ENCODE results near the gene DNAH1. TPM values are rescaled to one million over a fixed set of nuclear protein-coding genes. Genes with fewer than 3 reads are reported as not detected.

The DNAH1 gene
- total and polyA plus RNA-seq, 2 of the 4 experiments (the other 2 are of a cell fraction) = 2.0 to 4.0 TPM

DNA sequence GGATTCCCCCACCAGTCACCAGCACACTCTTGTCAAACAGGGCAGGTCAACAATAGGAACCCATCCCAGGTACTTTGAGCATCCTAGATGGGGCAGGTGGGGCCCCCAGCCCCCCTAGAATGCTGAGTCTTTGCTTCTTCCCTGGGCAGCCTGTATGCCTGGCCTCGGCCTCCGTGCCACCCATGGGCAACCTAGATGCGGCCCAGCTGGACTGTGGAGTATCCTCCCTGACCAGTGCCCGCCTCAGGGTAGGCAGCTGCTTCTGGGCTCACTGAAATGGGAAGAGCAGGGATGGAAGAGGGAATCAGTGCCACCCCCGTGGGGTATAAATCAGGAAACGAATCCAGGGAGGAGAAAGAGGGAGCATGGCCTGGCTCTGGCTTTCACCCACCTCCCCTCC is 10.9 kb downstream of the DNAH1 start:
- Histone ChIP-seq H3K4me2 (ENCODE audit: low read depth, low read length) (no peak overlapping the region), H4K91ac (ENCODE audit: insufficient read depth, low read depth, low read length) (no peak overlapping the region), H3K23ac (ENCODE audit: low read depth, low read length) (no peak overlapping the region), H2BK120ac (ENCODE audit: low read depth, low read length) (no peak overlapping the region), H3K27ac (ENCODE audit: insufficient read depth, low read length) (no peak overlapping the region), H3K79me1 (ENCODE audit: low read depth in 1 of 2, low read length in 2 of 2) (no peaks in the 10 kb centered on the region), H4K20me1 (ENCODE audit: insufficient read depth, low read length) (no peaks in the 10 kb centered on the region), H2AK9ac (replicated peaks; ENCODE audit: low read depth, low read length, poor library complexity) (no peak overlapping the region), H3K27me3 (ENCODE audit: control insufficient read depth, insufficient read depth, low read length) (no peaks in the 10 kb centered on the region), H2AFZ (replicated peaks; ENCODE audit: low read length, poor library complexity) (peak overlapping the region; percentile 6), H3K4ac (ENCODE audit: low read depth, low read length) (no peak overlapping the region), H3K18ac (ENCODE audit: low read depth, low read length) (no peak overlapping the region), H3K4me3 (ENCODE audit: insufficient read depth, low read depth, low read length) (no peak overlapping the region), H4K8ac (ENCODE audit: low read depth in 2 of 2, low read length in 2 of 2) (no peak overlapping the region), H3K9ac (ENCODE audit: low read depth, low read length) (no peak overlapping the region), H3K36me3 (ENCODE audit: control insufficient read depth, insufficient read depth, low read length) (no peaks in the 10 kb centered on the region), H3K4me1 (ENCODE audit: control insufficient read depth, insufficient read depth, low read length) (no peaks in the 10 kb centered on the region), H2BK5ac (ENCODE audit: low read depth, low read length, poor library complexity, severe bottlenecking) (no peak overlapping the region), H3K9me3 (ENCODE audit: control insufficient read depth, insufficient read depth, low read length) (no peaks in the 10 kb centered on the region), H2BK15ac (ENCODE audit: low read depth, low read length) (no peak overlapping the region), H2AK5ac (ENCODE audit: low read depth, low read length) (no peak overlapping the region), H3K14ac (replicated peaks; ENCODE audit: low read depth, low read length) (no peak overlapping the region), H4K5ac (ENCODE audit: low read depth, low read length) (no peak overlapping the region), H3K9me1 (ENCODE audit: insufficient read depth, low read length) (no peaks in the 10 kb centered on the region), H3K56ac (ENCODE audit: extremely low read depth, insufficient read depth, low read length) (no peak overlapping the region), H2BK20ac (ENCODE audit: low read depth, low read length) (no peak overlapping the region)
- dilution Hi-C loops (cut with HindIII; ENCODE audit: low sequenced_read_pairs, unreplicated experiment) = no loop called here
- 100% methylated on average over 2 of the region's 6 CpGs; no CpG with 5 or more reads in 1 of the 2 experiments for WGBS, 2 experiments (ENCODE audit: extremely low coverage in 2 of 2, insufficient read length in 1 of 2)
- CTCF ChIA-PET = no interaction called here
- in situ Hi-C loops (cut with MboI; ENCODE audit: low sequenced_read_pairs) = no loop called here
- DNase-seq (no peak), ATAC-seq (ENCODE audit: low read depth) (no peak)
- TF ChIP-seq MAFK (IDR thresholded peaks at IDR 0.05; ENCODE audit: low read depth, low read length) (no peak), NFE2L2 (IDR thresholded peaks at IDR 0.05; ENCODE audit: low read depth, low read length) (no peak), CHD1 (IDR thresholded peaks at IDR 0.05; ENCODE audit: low read depth, low read length) (no peak), MAZ (IDR thresholded peaks at IDR 0.05; ENCODE audit: borderline replicate concordance, low read depth, low read length) (no peak), RCOR1 (IDR thresholded peaks at IDR 0.05; ENCODE audit: insufficient replicate concordance, low read length) (no peak), MXI1 (IDR thresholded peaks at IDR 0.05; ENCODE audit: borderline replicate concordance, low read depth, low read length) (no peak), RAD21 (IDR thresholded peaks at IDR 0.05; ENCODE audit: low read length) (no peak), SMC3 (IDR thresholded peaks at IDR 0.05; ENCODE audit: low read depth, low read length) (no peak), BHLHE40 (IDR thresholded peaks at IDR 0.05; ENCODE audit: low read depth, low read length) (no peak), CEBPB (IDR thresholded peaks at IDR 0.05; ENCODE audit: low read depth, low read length) (no peak), POLR2A (IDR thresholded peaks at IDR 0.05; ENCODE audit: low read depth, low read length) (no peak), FOS (IDR thresholded peaks at IDR 0.05; ENCODE audit: low read depth, low read length) (no peak), RFX5 (IDR thresholded peaks at IDR 0.05; ENCODE audit: low read depth, low read length) (no peak)
- TF ChIP-seq, protein P1, sequence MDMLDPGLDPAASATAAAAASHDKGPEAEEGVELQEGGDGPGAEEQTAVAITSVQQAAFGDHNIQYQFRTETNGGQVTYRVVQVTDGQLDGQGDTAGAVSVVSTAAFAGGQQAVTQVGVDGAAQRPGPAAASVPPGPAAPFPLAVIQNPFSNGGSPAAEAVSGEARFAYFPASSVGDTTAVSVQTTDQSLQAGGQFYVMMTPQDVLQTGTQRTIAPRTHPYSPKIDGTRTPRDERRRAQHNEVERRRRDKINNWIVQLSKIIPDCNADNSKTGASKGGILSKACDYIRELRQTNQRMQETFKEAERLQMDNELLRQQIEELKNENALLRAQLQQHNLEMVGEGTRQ (IDR thresholded peaks at IDR 0.05; ENCODE audit: low read depth, low read length) = no peak
- TF ChIP-seq, protein P2, sequence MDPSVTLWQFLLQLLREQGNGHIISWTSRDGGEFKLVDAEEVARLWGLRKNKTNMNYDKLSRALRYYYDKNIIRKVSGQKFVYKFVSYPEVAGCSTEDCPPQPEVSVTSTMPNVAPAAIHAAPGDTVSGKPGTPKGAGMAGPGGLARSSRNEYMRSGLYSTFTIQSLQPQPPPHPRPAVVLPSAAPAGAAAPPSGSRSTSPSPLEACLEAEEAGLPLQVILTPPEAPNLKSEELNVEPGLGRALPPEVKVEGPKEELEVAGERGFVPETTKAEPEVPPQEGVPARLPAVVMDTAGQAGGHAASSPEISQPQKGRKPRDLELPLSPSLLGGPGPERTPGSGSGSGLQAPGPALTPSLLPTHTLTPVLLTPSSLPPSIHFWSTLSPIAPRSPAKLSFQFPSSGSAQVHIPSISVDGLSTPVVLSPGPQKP (IDR thresholded peaks at IDR 0.05; ENCODE audit: borderline replicate concordance, low read depth, low read length) = no peak
- TF ChIP-seq, protein P3, sequence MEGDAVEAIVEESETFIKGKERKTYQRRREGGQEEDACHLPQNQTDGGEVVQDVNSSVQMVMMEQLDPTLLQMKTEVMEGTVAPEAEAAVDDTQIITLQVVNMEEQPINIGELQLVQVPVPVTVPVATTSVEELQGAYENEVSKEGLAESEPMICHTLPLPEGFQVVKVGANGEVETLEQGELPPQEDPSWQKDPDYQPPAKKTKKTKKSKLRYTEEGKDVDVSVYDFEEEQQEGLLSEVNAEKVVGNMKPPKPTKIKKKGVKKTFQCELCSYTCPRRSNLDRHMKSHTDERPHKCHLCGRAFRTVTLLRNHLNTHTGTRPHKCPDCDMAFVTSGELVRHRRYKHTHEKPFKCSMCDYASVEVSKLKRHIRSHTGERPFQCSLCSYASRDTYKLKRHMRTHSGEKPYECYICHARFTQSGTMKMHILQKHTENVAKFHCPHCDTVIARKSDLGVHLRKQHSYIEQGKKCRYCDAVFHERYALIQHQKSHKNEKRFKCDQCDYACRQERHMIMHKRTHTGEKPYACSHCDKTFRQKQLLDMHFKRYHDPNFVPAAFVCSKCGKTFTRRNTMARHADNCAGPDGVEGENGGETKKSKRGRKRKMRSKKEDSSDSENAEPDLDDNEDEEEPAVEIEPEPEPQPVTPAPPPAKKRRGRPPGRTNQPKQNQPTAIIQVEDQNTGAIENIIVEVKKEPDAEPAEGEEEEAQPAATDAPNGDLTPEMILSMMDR (conservative IDR thresholded peaks at IDR 0.05; ENCODE audit: low read depth, low read length) = no peak
- BruUV-seq (replicated peaks) = no TSS peak
- POLR2A ChIA-PET (ENCODE audit: unreplicated experiment) = no interaction called here
- intact Hi-C loops (cut with micrococcal nuclease) = no loop called here
